ENCODE measurements around the gene VRK3. TPM values are rescaled to one million over a fixed set of nuclear protein-coding genes. Genes with fewer than 3 reads are reported as not detected.
A peak's percentile ranks its signal among the peaks of the same experiment; 100 is the strongest.

The VRK3 gene
- total and polyA plus RNA-seq, 4 donors = 16.2 to 23.6 (median 20.3) TPM

GRCh38 chr19:49999371-50000010 lies 25.7 kb downstream of the VRK3 start:
- Histone ChIP-seq H3K36me3 (ENCODE audit: control insufficient read depth in 4 of 4, insufficient read depth in 3 of 4, low read depth in 1 of 4, low read length in 3 of 4) (peaks cover 16 to 85% (median 38%) of the 10 kb centered on the region in 4 donors), H3K9ac (ENCODE audit: low read depth in 1 of 2, low read length in 2 of 2) (no peak overlapping the region), H3K27me3 (ENCODE audit: control insufficient read depth in 4 of 4, insufficient read depth in 4 of 4, low read length in 3 of 4) (no peaks in the 10 kb centered on the region), H3K4me1 (ENCODE audit: control insufficient read depth in 4 of 4, insufficient read depth in 4 of 4, low read length in 3 of 4) (peaks cover 0 to 3% (median 0%) of the 10 kb centered on the region in 4 donors), H3K27ac (ENCODE audit: low read depth in 1 of 2, low read length in 2 of 2) (no peak overlapping the region), H3K9me3 (ENCODE audit: control insufficient read depth in 4 of 4, low read length in 3 of 4) (no peaks in the 10 kb centered on the region), H3K4me3 (ENCODE audit: low read depth in 1 of 3, low read length in 3 of 3) (no peak overlapping the region)
- WGBS = 72% methylated on average over 6 of the region's 6 CpGs
- TF ChIP-seq MAX (IDR thresholded peaks at IDR 0.05) (no peak), ATF3 (IDR thresholded peaks at IDR 0.05) (no peak), HNF4A (conservative IDR thresholded peaks at IDR 0.05) (no peak)
- no peak for DNase-seq (ENCODE audit: low spot score)

GRCh38 chr19:49997709-49998108 lies 27.5 kb downstream of the VRK3 start:
- H3K27me3 ChIP-seq (ENCODE audit: control insufficient read depth in 4 of 4, insufficient read depth in 4 of 4, low read length in 3 of 4) = no peaks in the 10 kb centered on the region
- no peaks in the 10 kb centered on the region for H3K9me3 ChIP-seq (ENCODE audit: control insufficient read depth in 4 of 4, low read length in 3 of 4)
- no peak overlapping the region for H3K9ac ChIP-seq (ENCODE audit: low read depth in 1 of 2, low read length in 2 of 2)
- 88% methylated on average over 5 of the region's 5 CpGs for WGBS
- no peak for TF ChIP-seq FOXA2 (IDR thresholded peaks at IDR 0.05)
- no peak for TF ChIP-seq RXRA (IDR thresholded peaks at IDR 0.05)
- no peak for TF ChIP-seq EGR1 (IDR thresholded peaks at IDR 0.05; ENCODE audit: low read depth in 2 of 2)
- TF ChIP-seq HNF4G (IDR thresholded peaks at IDR 0.05) = no peak
- TF ChIP-seq FOXA1 (IDR thresholded peaks at IDR 0.05) = no peak
- TF ChIP-seq ATF3 (IDR thresholded peaks at IDR 0.05) = no peak
- TF ChIP-seq CTCF (IDR thresholded peaks at IDR 0.05; ENCODE audit: low read depth, low read length, missing input control) = no peak
- TF ChIP-seq JUND (IDR thresholded peaks at IDR 0.05) = no peak
- no peak for TF ChIP-seq GABPA (IDR thresholded peaks at IDR 0.05 in 1 of 2, conservative IDR thresholded peaks at IDR 0.05 in 1 of 2)
- no peak for TF ChIP-seq ZBTB33 (IDR thresholded peaks at IDR 0.05)
- TF ChIP-seq YY1 (IDR thresholded peaks at IDR 0.05) = no peak
- TF ChIP-seq RAD21 (IDR thresholded peaks at IDR 0.05) = no peak
- no peak for TF ChIP-seq SP1 (IDR thresholded peaks at IDR 0.05)
- TF ChIP-seq TAF1 (conservative IDR thresholded peaks at IDR 0.05) = no peak
- TF ChIP-seq NR2F2 (IDR thresholded peaks at IDR 0.05) = no peak
- no peak for TF ChIP-seq MAX (IDR thresholded peaks at IDR 0.05)
- no peak for TF ChIP-seq HNF4A (conservative IDR thresholded peaks at IDR 0.05)
- no peak overlapping the region for H3K4me3 ChIP-seq (ENCODE audit: low read depth in 1 of 3, low read length in 3 of 3)
- H3K27ac ChIP-seq (ENCODE audit: low read depth in 1 of 2, low read length in 2 of 2) = no peak overlapping the region
- peaks cover 20 to 81% (median 44%) of the 10 kb centered on the region in 4 donors for H3K36me3 ChIP-seq (ENCODE audit: control insufficient read depth in 4 of 4, insufficient read depth in 3 of 4, low read depth in 1 of 4, low read length in 3 of 4)
- peak; percentile 35 for DNase-seq (ENCODE audit: low spot score)
- H3K4me1 ChIP-seq (ENCODE audit: control insufficient read depth in 4 of 4, insufficient read depth in 4 of 4, low read length in 3 of 4) = peaks cover 0 to 3% (median 0%) of the 10 kb centered on the region in 4 donors

Measured in liver (tissue), 9 donors.